Measurements from ENCODE around the gene SIK2.

Gene SIK2

GRCh38 chr11:111723595-111723994, 121.3 kb downstream of the SIK2 start:
- no peak for TF ChIP-seq REST (IDR thresholded peaks at IDR 0.05; ENCODE audit: insufficient read depth in 1 of 2, low read depth in 2 of 2, low read length in 2 of 2)
- no peak for TF ChIP-seq SIN3A (IDR thresholded peaks at IDR 0.05; ENCODE audit: borderline replicate concordance, insufficient read depth, low read length)
- TF ChIP-seq FOXP2 (optimal IDR thresholded peaks at IDR 0.05; ENCODE audit: borderline replicate concordance, extremely low read depth, extremely low read length, insufficient read depth) = no peak
- no peak for TF ChIP-seq POLR2AphosphoS5 (IDR thresholded peaks at IDR 0.05; ENCODE audit: low read depth, low read length)
- TF ChIP-seq TAF1 (IDR thresholded peaks at IDR 0.05; ENCODE audit: borderline replicate concordance, insufficient read depth, low read length) = no peak

GRCh38 chr11:111724615-111725129, 122.4 kb downstream of the SIK2 start:
- TF ChIP-seq POLR2AphosphoS5 (IDR thresholded peaks at IDR 0.05; ENCODE audit: low read depth, low read length) (no peak), REST (IDR thresholded peaks at IDR 0.05; ENCODE audit: insufficient read depth in 1 of 2, low read depth in 2 of 2, low read length in 2 of 2) (no peak), SIN3A (IDR thresholded peaks at IDR 0.05; ENCODE audit: borderline replicate concordance, insufficient read depth, low read length) (no peak), TAF1 (IDR thresholded peaks at IDR 0.05; ENCODE audit: borderline replicate concordance, insufficient read depth, low read length) (no peak), FOXP2 (optimal IDR thresholded peaks at IDR 0.05; ENCODE audit: borderline replicate concordance, extremely low read depth, extremely low read length, insufficient read depth) (no peak)

DNA sequence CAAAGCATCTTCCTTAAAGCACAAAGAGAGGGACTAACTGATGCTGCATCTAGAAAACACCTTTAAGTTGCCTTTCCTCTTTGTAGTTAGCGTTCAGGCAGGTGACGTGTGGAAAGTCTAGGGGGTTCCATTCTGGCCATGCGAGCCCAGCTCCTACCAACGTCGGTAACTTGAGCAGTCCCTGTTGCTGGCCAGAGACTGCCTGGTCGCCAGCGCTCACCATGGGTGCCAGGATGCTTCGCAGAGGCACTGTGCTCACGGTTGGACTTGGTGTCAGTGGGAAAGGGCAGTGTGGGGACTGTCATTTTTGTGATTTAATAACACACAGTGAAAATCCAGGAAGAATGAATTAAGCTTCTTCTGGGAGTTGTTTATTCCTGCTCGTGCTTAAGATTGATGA, 123.4 kb downstream of the SIK2 start:
- TF ChIP-seq SIN3A (IDR thresholded peaks at IDR 0.05; ENCODE audit: borderline replicate concordance, insufficient read depth, low read length) = no peak
- TF ChIP-seq TAF1 (IDR thresholded peaks at IDR 0.05; ENCODE audit: borderline replicate concordance, insufficient read depth, low read length) = no peak
- TF ChIP-seq POLR2AphosphoS5 (IDR thresholded peaks at IDR 0.05; ENCODE audit: low read depth, low read length) = no peak
- TF ChIP-seq FOXP2 (optimal IDR thresholded peaks at IDR 0.05; ENCODE audit: borderline replicate concordance, extremely low read depth, extremely low read length, insufficient read depth) = no peak
- no peak for TF ChIP-seq REST (IDR thresholded peaks at IDR 0.05; ENCODE audit: insufficient read depth in 1 of 2, low read depth in 2 of 2, low read length in 2 of 2)

GRCh38 chr11:111726301-111726713, 124.1 kb downstream of the SIK2 start:
- TF ChIP-seq TAF1 (IDR thresholded peaks at IDR 0.05; ENCODE audit: borderline replicate concordance, insufficient read depth, low read length) (no peak), FOXP2 (optimal IDR thresholded peaks at IDR 0.05; ENCODE audit: borderline replicate concordance, extremely low read depth, extremely low read length, insufficient read depth) (no peak), SIN3A (IDR thresholded peaks at IDR 0.05; ENCODE audit: borderline replicate concordance, insufficient read depth, low read length) (no peak), POLR2AphosphoS5 (IDR thresholded peaks at IDR 0.05; ENCODE audit: low read depth, low read length) (no peak), REST (IDR thresholded peaks at IDR 0.05; ENCODE audit: insufficient read depth in 1 of 2, low read depth in 2 of 2, low read length in 2 of 2) (no peak)

DNA sequence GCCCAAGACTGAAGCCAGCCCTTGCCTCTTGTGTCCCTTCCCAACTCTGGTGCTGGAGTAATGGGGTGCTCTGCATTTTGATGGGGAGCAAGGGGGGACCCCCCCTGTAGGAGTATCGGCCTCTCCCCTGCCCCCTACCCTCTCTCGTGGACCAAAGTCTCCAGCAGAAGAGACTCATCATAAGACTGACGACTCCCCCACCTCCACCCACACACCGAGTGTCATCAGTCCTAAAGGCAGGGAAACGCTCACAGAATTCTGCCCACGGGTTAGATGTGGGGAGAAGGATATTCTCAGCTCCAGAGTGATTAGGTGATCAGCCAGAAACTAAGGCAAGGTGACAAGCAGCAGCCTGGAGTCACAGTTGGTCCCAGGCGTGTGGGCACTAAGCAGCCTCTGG, 125.2 kb downstream of the SIK2 start:
- TF ChIP-seq POLR2AphosphoS5 (IDR thresholded peaks at IDR 0.05; ENCODE audit: low read depth, low read length) = no peak
- TF ChIP-seq REST (IDR thresholded peaks at IDR 0.05; ENCODE audit: insufficient read depth in 1 of 2, low read depth in 2 of 2, low read length in 2 of 2) = no peak
- TF ChIP-seq FOXP2 (optimal IDR thresholded peaks at IDR 0.05; ENCODE audit: borderline replicate concordance, extremely low read depth, extremely low read length, insufficient read depth) = no peak
- no peak for TF ChIP-seq SIN3A (IDR thresholded peaks at IDR 0.05; ENCODE audit: borderline replicate concordance, insufficient read depth, low read length)
- no peak for TF ChIP-seq TAF1 (IDR thresholded peaks at IDR 0.05; ENCODE audit: borderline replicate concordance, insufficient read depth, low read length)

Measured in PFSK-1 (cell line).